Gastrocnemius medialis (tissue), 4 donors: ENCODE results near the gene RCAN1. TPM values are rescaled to one million over a fixed set of nuclear protein-coding genes. Genes with fewer than 3 reads are reported as not detected.
"Not testable (repeated sequence)": the region's sequence is repeated elsewhere in the genome, so short reads cannot be mapped to it uniquely, and the experiment has no call there.

ENCODE experiments used
- ATAC-seq, 2 donors: fragments of 150-250 bp; one replicate each; pipeline ENCODE4 v1.9.1; 2016
- DNase-seq, 2 donors: peaks; one replicate each; pipeline ENCODE4 v3.0.0-alpha.2; 2019
- H3K27ac ChIP-seq, 4 donors: fragments of 200-600 bp; sonication (generic); 1 replicate in 1 of 4; 2 replicates in 3 of 4; pipeline ENCODE4 v1.5.1; 2016 to 2018; ENCODE audit warnings: mild to moderate bottlenecking in 2 of 4, moderate library complexity in 1 of 4
- H3K27me3 ChIP-seq, 3 donors: fragments of 200-600 bp; sonication (generic) in 2 of 3; 1 replicate in 1 of 3; 2 replicates in 2 of 3; pipeline versions ENCODE4 v1.5.1 to v1.6.0; 2016 to 2019; ENCODE audit warnings: mild to moderate bottlenecking in 1 of 3, moderate library complexity in 1 of 3
- H3K36me3 ChIP-seq, 2 donors: fragments of 200-600 bp; sonication (generic) in 1 of 2; one replicate each; pipeline ENCODE4 v1.5.1; 2017 to 2018
- H3K4me1 ChIP-seq, 2 donors: fragments of 200-600 bp; sonication (generic) in 1 of 2; one replicate each; pipeline ENCODE4 v1.5.1; 2016 to 2017; ENCODE audit warnings: mild to moderate bottlenecking in 2 of 2
- H3K4me3 ChIP-seq, 4 donors: fragments of 200-600 bp; sonication (generic) in 3 of 4; 1 replicate in 1 of 4; 2 replicates in 3 of 4; pipeline ENCODE4 v1.5.1; 2016 to 2019; ENCODE audit warnings: mild to moderate bottlenecking in 2 of 4
- H3K9me3 ChIP-seq, 3 donors: fragments of 200-600 bp; sonication (generic) in 2 of 3; 1 replicate in 1 of 3; 2 replicates in 2 of 3; pipeline ENCODE4 v1.5.1; 2016 to 2019
- POLR2A ChIP-seq, 2 donors: fragments of 450-650 bp; IDR thresholded peaks; one replicate each; pipeline ENCODE4 v1.6.1; 2017; ENCODE audit warnings: antibody characterized with exemption in 2 of 2, mild to moderate bottlenecking in 2 of 2, moderate library complexity in 2 of 2
- in situ Hi-C, 4 donors: fragments of 200-750 bp; cut with MboI; loops; one replicate each; pipeline versions ENCODE4 v1.15.0 to v1.8.0; 2017; ENCODE audit warnings: low sequenced_read_pairs in 4 of 4
- intact Hi-C: fragments of 100-400 bp; cut with DNase I; formaldehyde crosslinking; loops from one replicate; pipeline ENCODE4 v1.15.1; 2023; ENCODE audit warnings: low total_unique reads
- total RNA-seq, 4 donors: library from RNA; depleted of rRNA; stranded (reverse); fragments of >200 nt; gene quantifications; one replicate each; pipeline versions ENCODE4 v1.1.0 to v1.2.3, GENCODE V29; 2016
- TF ChIP-seq, protein P1 (sequence below), 5 experiments: fragments of 450-650 bp in 3 of 5; fragments of 200-600 bp in 2 of 5; sonication (generic) in 2 of 5; IDR thresholded peaks in 4 of 5; conservative IDR thresholded peaks in 1 of 5; 1 replicate in 4 of 5; 2 replicates in 1 of 5; pipeline ENCODE4 v1.5.1; 2016 to 2019; ENCODE audit warnings: antibody characterized with exemption in 5 of 5, mild to moderate bottlenecking in 3 of 5, moderate library complexity in 3 of 5

Gene RCAN1
- total RNA-seq, 4 donors from 2014 or later, result 21.7 to 37.9 (median 33.2) TPM

DNA sequence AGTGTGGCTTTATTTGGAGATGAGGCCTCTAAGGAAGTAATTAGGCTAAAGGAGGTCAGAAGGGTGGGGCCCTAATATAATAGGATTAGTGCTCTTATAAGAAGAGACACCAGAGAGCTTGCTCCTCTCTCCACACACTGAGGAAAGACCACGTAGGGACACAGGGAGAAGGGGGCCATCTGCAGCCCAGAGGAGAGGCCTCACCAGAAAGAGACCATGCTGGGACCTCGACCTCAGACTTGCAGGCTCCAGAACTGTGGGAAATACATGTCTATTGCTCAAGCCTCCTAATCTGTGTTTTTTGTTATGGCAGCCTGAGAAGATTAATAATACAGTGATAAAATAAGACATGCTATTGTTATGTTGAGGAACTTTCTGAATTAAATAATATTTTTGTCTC lies 8.3 kb downstream of the RCAN1 start:
- no peaks in the 10 kb centered on the region for H3K27me3 ChIP-seq
- DNase-seq (no peak), ATAC-seq (no peak)
- no peak for TF ChIP-seq POLR2A (IDR thresholded peaks at IDR 0.05)
- TF ChIP-seq, protein P1, sequence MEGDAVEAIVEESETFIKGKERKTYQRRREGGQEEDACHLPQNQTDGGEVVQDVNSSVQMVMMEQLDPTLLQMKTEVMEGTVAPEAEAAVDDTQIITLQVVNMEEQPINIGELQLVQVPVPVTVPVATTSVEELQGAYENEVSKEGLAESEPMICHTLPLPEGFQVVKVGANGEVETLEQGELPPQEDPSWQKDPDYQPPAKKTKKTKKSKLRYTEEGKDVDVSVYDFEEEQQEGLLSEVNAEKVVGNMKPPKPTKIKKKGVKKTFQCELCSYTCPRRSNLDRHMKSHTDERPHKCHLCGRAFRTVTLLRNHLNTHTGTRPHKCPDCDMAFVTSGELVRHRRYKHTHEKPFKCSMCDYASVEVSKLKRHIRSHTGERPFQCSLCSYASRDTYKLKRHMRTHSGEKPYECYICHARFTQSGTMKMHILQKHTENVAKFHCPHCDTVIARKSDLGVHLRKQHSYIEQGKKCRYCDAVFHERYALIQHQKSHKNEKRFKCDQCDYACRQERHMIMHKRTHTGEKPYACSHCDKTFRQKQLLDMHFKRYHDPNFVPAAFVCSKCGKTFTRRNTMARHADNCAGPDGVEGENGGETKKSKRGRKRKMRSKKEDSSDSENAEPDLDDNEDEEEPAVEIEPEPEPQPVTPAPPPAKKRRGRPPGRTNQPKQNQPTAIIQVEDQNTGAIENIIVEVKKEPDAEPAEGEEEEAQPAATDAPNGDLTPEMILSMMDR (IDR thresholded peaks at IDR 0.05 in 4 of 5, conservative IDR thresholded peaks at IDR 0.05 in 1 of 5), result no peak
- no peak overlapping the region for H3K27ac ChIP-seq
- intact Hi-C loops (no loop called here), in situ Hi-C loops (loop anchor here in 2 of 4 donors (25.0 kb wide), 1 partner anchor 694 kb away; the partner anchor contains the start of gene ATP5PO (in 2 of the 2))
- no peak overlapping the region for H3K4me3 ChIP-seq
- H3K9me3 ChIP-seq, result no peaks in the 10 kb centered on the region
- H3K4me1 ChIP-seq, result peaks cover 3 to 4% of the 10 kb centered on the region in 2 donors
- no peaks in the 10 kb centered on the region for H3K36me3 ChIP-seq

DNA sequence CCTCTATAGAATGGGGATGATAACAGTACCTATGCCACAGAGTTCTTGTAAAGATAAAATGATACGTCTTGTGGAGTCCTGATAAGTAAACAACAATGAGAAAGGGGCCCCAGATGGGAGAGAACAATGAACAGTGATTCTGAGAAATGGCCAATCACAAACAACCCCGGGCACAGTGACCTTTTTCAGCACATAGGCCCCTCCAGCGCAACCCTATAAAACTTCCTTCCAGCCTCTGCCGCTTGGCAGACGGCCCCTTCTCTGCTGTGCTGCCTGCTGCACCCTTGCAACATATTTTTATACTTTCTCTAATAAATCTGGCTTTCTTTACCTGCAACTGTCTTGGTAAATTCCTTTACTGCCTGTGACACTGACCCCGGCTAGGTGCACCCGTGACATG lies 8.9 kb downstream of the RCAN1 start:
- no peak for DNase-seq
- intact Hi-C loops (no loop called here), in situ Hi-C loops (loop anchor here in 2 of 4 donors (25.0 kb wide), 1 partner anchor 694 kb away; the partner anchor contains the start of gene ATP5PO (in 2 of the 2))
- Histone ChIP-seq H3K9me3 (no peaks in the 10 kb centered on the region), H3K27me3 (no peaks in the 10 kb centered on the region), H3K4me1 (peaks cover 3 to 4% of the 10 kb centered on the region in 2 donors), H3K4me3 (no peak overlapping the region), H3K36me3 (no peaks in the 10 kb centered on the region), H3K27ac (no peak overlapping the region)
- TF ChIP-seq, protein P1 (IDR thresholded peaks at IDR 0.05 in 4 of 5, conservative IDR thresholded peaks at IDR 0.05 in 1 of 5), result no peak
- no peak for TF ChIP-seq POLR2A (IDR thresholded peaks at IDR 0.05)
- no peak for ATAC-seq

DNA sequence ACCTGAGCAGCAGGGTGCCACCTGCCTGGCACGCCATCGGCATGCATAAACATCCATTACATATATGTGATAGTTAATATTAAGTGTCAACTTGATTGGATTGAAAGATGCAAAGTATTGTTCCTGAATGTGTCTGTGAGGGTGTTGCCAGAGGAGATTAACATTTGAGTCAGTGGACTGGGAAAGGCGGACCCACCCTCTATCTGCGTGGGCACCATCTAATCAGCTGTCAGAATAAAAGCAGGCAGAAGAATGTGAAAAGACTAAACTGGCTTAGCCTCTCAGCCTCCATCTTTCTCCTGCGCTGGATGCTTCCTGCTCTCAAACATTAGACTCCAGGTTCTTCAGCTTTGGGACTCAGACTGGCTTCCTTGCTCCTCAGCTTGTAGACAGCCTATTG lies 10.0 kb downstream of the RCAN1 start:
- H3K9me3 ChIP-seq, H3K36me3 ChIP-seq, H3K27me3 ChIP-seq, DNase-seq, H3K4me1 ChIP-seq, H3K4me3 ChIP-seq, H3K27ac ChIP-seq, intact Hi-C loops, ATAC-seq: not testable (repeated sequence)
- in situ Hi-C loops, result loop anchor here in 2 of 4 donors (25.0 kb wide), 1 partner anchor 693 kb away; the partner anchor contains the start of gene ATP5PO (in 2 of the 2)

DNA sequence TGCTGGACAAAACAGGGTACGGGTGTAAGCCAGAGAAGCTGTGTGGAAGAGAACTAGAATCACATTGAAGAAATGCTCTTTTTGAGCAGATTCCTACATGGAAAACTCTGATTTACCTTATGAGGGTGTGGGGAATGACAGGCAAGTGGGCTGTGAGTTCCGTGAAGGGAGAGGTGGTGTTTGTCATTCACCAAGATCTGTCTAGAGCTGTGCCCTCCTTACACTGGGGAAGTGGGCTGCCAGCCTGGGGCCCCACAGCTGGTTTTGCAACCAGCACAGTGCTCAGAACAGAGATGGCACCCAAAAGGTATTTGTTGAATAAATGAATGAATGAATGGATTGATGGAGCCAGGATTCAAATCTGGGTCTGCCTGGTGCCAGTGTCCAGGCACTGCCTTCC lies 10.4 kb downstream of the RCAN1 start:
- DNase-seq (no peak), ATAC-seq (no peak)
- intact Hi-C loops (no loop called here), in situ Hi-C loops (loop anchor here in 2 of 4 donors (25.0 kb wide), 1 partner anchor 692 kb away; the partner anchor contains the start of gene ATP5PO (in 2 of the 2))
- Histone ChIP-seq H3K36me3 (no peaks in the 10 kb centered on the region), H3K27ac (no peak overlapping the region), H3K9me3 (no peaks in the 10 kb centered on the region), H3K4me1 (peaks cover 3 to 4% of the 10 kb centered on the region in 2 donors), H3K27me3 (no peaks in the 10 kb centered on the region), H3K4me3 (no peak overlapping the region)
- TF ChIP-seq POLR2A (IDR thresholded peaks at IDR 0.05), result no peak
- TF ChIP-seq, protein P1 (IDR thresholded peaks at IDR 0.05 in 4 of 5, conservative IDR thresholded peaks at IDR 0.05 in 1 of 5), result no peak

DNA sequence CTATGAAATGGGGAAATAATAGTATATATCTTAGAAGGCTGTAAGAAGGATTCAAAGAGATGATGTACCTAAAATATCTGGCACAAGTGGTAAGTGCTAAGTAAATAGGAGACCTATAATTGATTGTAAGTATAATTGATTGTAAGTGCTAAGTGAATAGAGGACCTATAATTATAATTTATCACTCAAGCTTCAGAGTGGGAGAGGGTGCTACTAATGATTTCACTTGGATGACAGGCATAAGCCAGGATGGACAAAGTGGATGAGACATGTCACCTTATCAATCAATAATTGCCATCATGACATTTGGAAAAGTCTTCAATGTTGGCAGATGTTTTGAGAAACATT lies 11.2 kb downstream of the RCAN1 start:
- Histone ChIP-seq H3K27me3 (no peaks in the 10 kb centered on the region), H3K27ac (no peak overlapping the region), H3K4me1 (peaks cover 3 to 4% of the 10 kb centered on the region in 2 donors), H3K36me3 (no peaks in the 10 kb centered on the region), H3K4me3 (no peak overlapping the region), H3K9me3 (no peaks in the 10 kb centered on the region)
- no peak for DNase-seq
- in situ Hi-C loops, result loop anchor here in 2 of 4 donors (25.0 kb wide), 1 partner anchor 691 kb away; the partner anchor contains the start of gene ATP5PO (in 2 of the 2)
- TF ChIP-seq, protein P1 (IDR thresholded peaks at IDR 0.05 in 4 of 5, conservative IDR thresholded peaks at IDR 0.05 in 1 of 5), result no peak
- no peak for TF ChIP-seq POLR2A (IDR thresholded peaks at IDR 0.05)
- intact Hi-C loops, result loop anchor here (1.0 kb wide), 2 partner anchors 92 to 242 kb away; no protein-coding TSS in a partner anchor
- no peak for ATAC-seq
